ENCODE results near the gene BEAN1.
"Not testable (repeated sequence)": the region's sequence is repeated elsewhere in the genome, so short reads cannot be mapped to it uniquely, and the experiment has no call there.

BEAN1 gene

GRCh38 chr16:66508914-66509496 is 81.9 kb downstream of the BEAN1 start:
- no peak for DNase-seq (ENCODE audit: low read depth)

GRCh38 chr16:66509576-66509975 is 82.5 kb downstream of the BEAN1 start:
- DNase-seq (ENCODE audit: low read depth), result no peak

- DNase-seq (ENCODE audit: low read depth), result no peak
These were observed 83.2 kb downstream of the BEAN1 start for GRCh38 chr16:66510298-66510697.

GRCh38 chr16:66510711-66511601 is 83.9 kb downstream of the BEAN1 start:
- DNase-seq (ENCODE audit: low read depth), result no peak

- DNase-seq (ENCODE audit: low read depth), result no peak
These were observed 84.6 kb downstream of the BEAN1 start for GRCh38 chr16:66511602-66512271.

- DNase-seq (ENCODE audit: low read depth), result no peak
These were observed 85.4 kb downstream of the BEAN1 start for GRCh38 chr16:66512272-66513110.

GRCh38 chr16:66513111-66513723 is 86.1 kb downstream of the BEAN1 start:
- DNase-seq (ENCODE audit: low read depth), result no peak

GRCh38 chr16:66514391-66514790 is 87.3 kb downstream of the BEAN1 start:
- not testable (repeated sequence) for DNase-seq (ENCODE audit: low read depth)

- DNase-seq (ENCODE audit: low read depth), result not testable (repeated sequence)
These were observed 88.0 kb downstream of the BEAN1 start for GRCh38 chr16:66514980-66515595.

- no peak for DNase-seq (ENCODE audit: low read depth)
These were observed 88.8 kb downstream of the BEAN1 start for GRCh38 chr16:66515596-66516508.

- no peak for DNase-seq (ENCODE audit: low read depth)
These were observed 89.4 kb downstream of the BEAN1 start for GRCh38 chr16:66516509-66516807.

- peak; percentile 54 for DNase-seq (ENCODE audit: low read depth)
These were observed 89.9 kb downstream of the BEAN1 start for GRCh38 chr16:66516808-66517585.

GRCh38 chr16:66517586-66518263 is 90.6 kb downstream of the BEAN1 start:
- DNase-seq (ENCODE audit: low read depth), result no peak

- no peak for DNase-seq (ENCODE audit: low read depth)
These were observed 92.6 kb downstream of the BEAN1 start for GRCh38 chr16:66519482-66520373.

GRCh38 chr16:66520406-66521170 is 93.5 kb downstream of the BEAN1 start:
- DNase-seq (ENCODE audit: low read depth), result no peak

- DNase-seq (ENCODE audit: low read depth), result no peak
These were observed 94.2 kb downstream of the BEAN1 start for GRCh38 chr16:66521252-66521713.

Data from stimulated activated CD4-positive, alpha-beta T cell treated with anti-CD3 and anti-CD28 coated beads, Interleukin-2, amount 100 ng/mL, for 4 hours (primary cell).